Sigmoid colon (tissue), 7 donors: ENCODE measurements around the gene PNRC1. TPM values are rescaled to one million over a fixed set of nuclear protein-coding genes. Genes with fewer than 3 reads are reported as not detected.
A peak's percentile ranks its signal among the peaks of the same experiment; 100 is the strongest.

Experiments
- DNase-seq: peaks from one replicate; pipeline ENCODE4 v3.0.0-alpha.2; 2019
- H3K27ac ChIP-seq, 4 donors: fragments of 200-600 bp; sonication (generic); one replicate each; pipeline ENCODE4 v1.5.1; 2016 to 2019; ENCODE audit warnings: mild to moderate bottlenecking in 1 of 4
- H3K27me3 ChIP-seq, 3 donors: fragments of 200-600 bp; sonication (generic); one replicate each; pipeline ENCODE4 v1.5.1; 2019; ENCODE audit warnings: mild to moderate bottlenecking in 1 of 3
- H3K36me3 ChIP-seq, 4 donors: fragments of 200-600 bp; sonication (generic); one replicate each; pipeline ENCODE4 v1.5.1; 2016 to 2019
- H3K4me1 ChIP-seq, 4 donors: fragments of 200-600 bp; sonication (generic); one replicate each; pipeline ENCODE4 v1.5.1; 2017 to 2019
- H3K4me3 ChIP-seq, 4 donors: fragments of 200-600 bp; sonication (generic); one replicate each; pipeline ENCODE4 v1.5.1; 2017 to 2019; ENCODE audit warnings: mild to moderate bottlenecking in 2 of 4, moderate library complexity in 1 of 4
- H3K9me3 ChIP-seq, 4 donors: fragments of 200-600 bp in 3 of 4; sonication (generic) in 3 of 4; one replicate each; pipeline versions ENCODE4 v1.5.1 to v1.6.1; 2013 to 2019
- EP300 ChIP-seq, 4 donors: sonication (generic); formaldehyde crosslinking; IDR thresholded peaks; one replicate each; pipeline ENCODE4 v1.6.1; 2017; ENCODE audit warnings: antibody characterized with exemption in 4 of 4
- POLR2A ChIP-seq, 2 donors: fragments of 450-650 bp; IDR thresholded peaks; one replicate each; pipeline ENCODE4 v1.6.1; 2016; ENCODE audit warnings: antibody characterized with exemption in 2 of 2, mild to moderate bottlenecking in 2 of 2, moderate library complexity in 2 of 2
- POLR2AphosphoS5 ChIP-seq, 4 donors: sonication (generic); formaldehyde crosslinking; IDR thresholded peaks; one replicate each; pipeline ENCODE4 v1.6.1; 2017; ENCODE audit warnings: antibody characterized with exemption in 4 of 4
- WGBS, 2 donors: extraction: QIAGEN DNeasy Blood & Tissue Kit; methylation state at CpG; one replicate each; pipeline ENCODE4 v1.1.7; 2013; 5-methylcytosine and 5-hydroxymethylcytosine counted together
- intact Hi-C: fragments of 100-400 bp; cut with DNase I; formaldehyde crosslinking; loops from one replicate; pipeline ENCODE4 v1.15.1; 2023
- polyA plus RNA-seq, 3 donors: library from polyadenylated mRNA; stranded (reverse); fragments of 200-250 nt; gene quantifications; one replicate each; pipeline ENCODE4 v1.2.3, GENCODE V29; 2013
- total RNA-seq, 4 donors: library from RNA; depleted of rRNA; stranded (reverse); fragments of >200 nt; gene quantifications; one replicate each; pipeline ENCODE4 v1.1.0, GENCODE V29; 2016
- TF ChIP-seq, protein P1 (sequence below), 4 experiments: fragments of 450-650 bp in 3 of 4; fragments of 200-600 bp in 1 of 4; IDR thresholded peaks; one replicate each; pipeline ENCODE4 v1.5.1; 2016 to 2019; ENCODE audit warnings: antibody characterized with exemption in 4 of 4, mild to moderate bottlenecking in 3 of 4, moderate library complexity in 2 of 4
- donor health status: healthy with polysubstance abuse.
- donor health status: Bipolar disorder and iron deficiency.
- donor health status: healthy.

The PNRC1 gene
- total and polyA plus RNA-seq, 7 donors, result 44.2 to 349 (median 211) TPM

DNA sequence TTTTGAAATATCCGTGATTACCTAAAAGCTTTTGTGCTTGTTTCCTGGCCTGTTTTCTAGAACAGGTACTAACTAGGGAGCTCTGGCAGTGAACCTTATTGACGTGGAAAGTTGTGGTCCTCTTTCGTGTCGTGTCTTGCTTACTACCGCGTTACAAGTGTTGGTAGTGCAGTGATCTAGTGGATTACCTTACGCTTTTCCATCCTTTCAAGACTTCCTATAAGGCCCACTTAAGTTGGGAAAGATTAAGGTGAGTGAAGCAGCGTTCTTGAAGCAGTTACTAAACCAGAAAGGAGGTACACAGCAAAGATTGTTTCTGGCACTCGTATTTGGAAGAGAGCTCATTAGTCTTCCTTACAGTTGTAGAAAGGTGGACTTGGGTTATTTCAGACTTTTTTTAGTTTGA is 1.9 kb downstream of the PNRC1 start:
- intact Hi-C loops, result loop anchor here (2.0 to 5.0 kb wide), 4 partner anchors 34 to 270 kb away; partner anchors contain the start of gene UBE2J1
- H3K27me3 ChIP-seq, result no peaks in the 10 kb centered on the region
- WGBS, 2 donors, result 1% methylated on average over 9 of the region's 9 CpGs

DNA sequence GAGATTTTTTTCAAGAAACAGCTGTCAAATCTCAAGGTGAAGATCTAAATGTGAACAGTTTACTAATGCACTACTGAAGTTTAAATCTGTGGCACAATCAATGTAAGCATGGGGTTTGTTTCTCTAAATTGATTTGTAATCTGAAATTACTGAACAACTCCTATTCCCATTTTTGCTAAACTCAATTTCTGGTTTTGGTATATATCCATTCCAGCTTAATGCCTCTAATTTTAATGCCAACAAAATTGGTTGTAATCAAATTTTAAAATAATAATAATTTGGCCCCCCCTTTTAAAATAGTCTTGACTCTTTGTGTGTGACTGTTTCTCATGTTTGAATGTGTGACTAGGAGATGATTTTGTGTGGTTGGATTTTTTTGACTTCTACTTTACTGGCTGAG is 4.0 kb downstream of the PNRC1 start:
- Histone ChIP-seq H3K4me3 (peak overlapping the region in 1 of 4 donors; percentile 100), H3K36me3 (peaks cover 11 to 30% (median 21%) of the 10 kb centered on the region in 4 donors), H3K4me1 (peaks cover 0 to 53% (median 38%) of the 10 kb centered on the region in 4 donors), H3K27ac (peak overlapping the region in 3 of 4 donors; percentile 2 to 100 (median 100)), H3K9me3 (no peaks in the 10 kb centered on the region), H3K27me3 (no peaks in the 10 kb centered on the region)
- no peak for DNase-seq
- TF ChIP-seq EP300 (IDR thresholded peaks at IDR 0.05), result no peak
- intact Hi-C loops, result loop anchor here (5.0 kb wide), 2 partner anchors 78 to 268 kb away; partner anchors contain the start of gene UBE2J1

More for the DNA sequence above, 1.9 kb downstream of the PNRC1 start:
- Histone ChIP-seq H3K9me3 (no peaks in the 10 kb centered on the region), H3K4me3 (peak overlapping the region; percentile 100), H3K27ac (peak overlapping the region; percentile 100), H3K36me3 (peaks cover 11 to 30% (median 21%) of the 10 kb centered on the region in 4 donors), H3K4me1 (peaks cover 0 to 51% (median 39%) of the 10 kb centered on the region in 4 donors)
- no peak for DNase-seq
- TF ChIP-seq POLR2A (IDR thresholded peaks at IDR 0.05) (no peak), EP300 (IDR thresholded peaks at IDR 0.05) (no peak), POLR2AphosphoS5 (IDR thresholded peaks at IDR 0.05) (peak in 3 of 4 donors; percentile 0 to 21 (median 15))
- TF ChIP-seq, protein P1, sequence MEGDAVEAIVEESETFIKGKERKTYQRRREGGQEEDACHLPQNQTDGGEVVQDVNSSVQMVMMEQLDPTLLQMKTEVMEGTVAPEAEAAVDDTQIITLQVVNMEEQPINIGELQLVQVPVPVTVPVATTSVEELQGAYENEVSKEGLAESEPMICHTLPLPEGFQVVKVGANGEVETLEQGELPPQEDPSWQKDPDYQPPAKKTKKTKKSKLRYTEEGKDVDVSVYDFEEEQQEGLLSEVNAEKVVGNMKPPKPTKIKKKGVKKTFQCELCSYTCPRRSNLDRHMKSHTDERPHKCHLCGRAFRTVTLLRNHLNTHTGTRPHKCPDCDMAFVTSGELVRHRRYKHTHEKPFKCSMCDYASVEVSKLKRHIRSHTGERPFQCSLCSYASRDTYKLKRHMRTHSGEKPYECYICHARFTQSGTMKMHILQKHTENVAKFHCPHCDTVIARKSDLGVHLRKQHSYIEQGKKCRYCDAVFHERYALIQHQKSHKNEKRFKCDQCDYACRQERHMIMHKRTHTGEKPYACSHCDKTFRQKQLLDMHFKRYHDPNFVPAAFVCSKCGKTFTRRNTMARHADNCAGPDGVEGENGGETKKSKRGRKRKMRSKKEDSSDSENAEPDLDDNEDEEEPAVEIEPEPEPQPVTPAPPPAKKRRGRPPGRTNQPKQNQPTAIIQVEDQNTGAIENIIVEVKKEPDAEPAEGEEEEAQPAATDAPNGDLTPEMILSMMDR (IDR thresholded peaks at IDR 0.05), result no peak

DNA sequence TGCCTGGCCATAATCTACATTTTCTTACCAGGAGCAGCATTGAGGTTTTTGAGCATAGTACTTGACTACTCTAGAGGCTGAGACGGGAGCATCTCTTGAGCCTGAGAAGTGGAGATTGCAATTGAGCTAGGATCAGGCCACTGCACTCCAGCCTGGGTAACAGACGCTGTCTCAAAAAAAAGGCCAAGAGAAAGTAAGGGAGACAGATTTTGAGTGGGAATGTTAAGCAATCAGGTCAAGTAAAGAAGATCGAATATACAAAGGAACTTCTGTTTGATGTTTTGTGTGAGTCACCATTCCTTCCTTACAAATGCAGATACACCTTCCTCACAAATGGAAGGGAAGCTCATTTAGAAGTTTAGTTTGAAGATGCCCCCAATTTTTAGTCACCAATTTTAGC is 4.4 kb downstream of the PNRC1 start:
- peak overlapping the region in 1 of 4 donors; percentile 100 for H3K4me3 ChIP-seq

DNA sequence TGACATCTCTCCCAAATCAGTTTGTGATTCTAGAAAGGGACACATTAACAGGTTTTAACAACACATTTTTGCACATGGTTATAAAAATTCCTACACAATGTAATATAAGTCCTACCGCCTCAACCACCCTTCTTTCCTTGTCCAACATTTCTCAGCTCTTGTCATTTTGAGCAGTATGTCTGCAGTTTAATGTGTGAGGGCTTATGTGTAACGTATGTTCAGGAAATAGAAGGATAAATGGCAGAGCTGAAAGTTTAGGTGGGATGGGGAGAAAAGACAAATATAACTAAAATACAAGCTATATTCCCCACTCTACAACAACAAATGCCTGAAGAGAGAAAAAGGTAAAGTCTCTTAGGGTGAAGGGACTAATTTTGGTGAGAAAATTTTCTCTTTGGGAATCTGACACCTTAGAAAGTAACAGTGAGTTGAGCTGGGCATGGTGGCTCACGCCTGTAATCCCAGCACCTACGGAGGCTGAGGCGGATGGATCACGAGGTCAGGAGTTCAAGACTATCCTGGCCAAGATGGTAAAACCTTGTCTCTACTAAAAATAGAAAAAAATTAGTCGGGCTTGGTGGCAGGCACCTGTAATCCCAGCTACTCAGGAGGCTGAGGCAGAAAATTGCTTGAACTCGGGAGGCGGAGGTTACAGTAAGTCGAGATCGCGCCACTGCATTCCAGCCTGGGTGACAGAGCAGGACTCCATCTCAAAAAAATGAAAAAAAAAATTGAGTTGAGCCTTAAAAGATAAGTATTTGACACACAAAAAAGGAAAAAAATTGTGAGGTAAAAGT is 5.1 kb downstream of the PNRC1 start:
- Histone ChIP-seq H3K9me3 (no peaks in the 10 kb centered on the region), H3K4me1 (peaks cover 0 to 54% (median 38%) of the 10 kb centered on the region in 4 donors), H3K27ac (peak overlapping the region in 2 of 4 donors; percentile 100), H3K4me3 (peak overlapping the region in 1 of 4 donors; percentile 100), H3K27me3 (no peaks in the 10 kb centered on the region), H3K36me3 (peaks cover 11 to 30% (median 21%) of the 10 kb centered on the region in 4 donors)
- DNase-seq, result no peak
- WGBS, 2 donors, result 95 to 96% methylated on average over 12 of the region's 12 CpGs
- intact Hi-C loops, result no loop called here
- TF ChIP-seq POLR2AphosphoS5 (IDR thresholded peaks at IDR 0.05) (peak in 1 of 4 donors; percentile 2), EP300 (IDR thresholded peaks at IDR 0.05) (no peak)

More for the DNA sequence above, 4.4 kb downstream of the PNRC1 start:
- Histone ChIP-seq H3K36me3 (peaks cover 11 to 30% (median 21%) of the 10 kb centered on the region in 4 donors), H3K4me1 (peaks cover 0 to 53% (median 38%) of the 10 kb centered on the region in 4 donors), H3K27ac (peak overlapping the region in 3 of 4 donors; percentile 2 to 100 (median 100)), H3K9me3 (no peaks in the 10 kb centered on the region), H3K27me3 (no peaks in the 10 kb centered on the region)
- DNase-seq, result no peak
- 64 to 74% methylated on average over 3 of the region's 3 CpGs for WGBS, 2 donors
- intact Hi-C loops, result loop anchor here (5.0 kb wide), 2 partner anchors 77 to 267 kb away; partner anchors contain the start of gene UBE2J1
- no peak for TF ChIP-seq POLR2AphosphoS5 (IDR thresholded peaks at IDR 0.05)
- TF ChIP-seq EP300 (IDR thresholded peaks at IDR 0.05), result no peak
- TF ChIP-seq, protein P1 (IDR thresholded peaks at IDR 0.05), result no peak
- TF ChIP-seq POLR2A (IDR thresholded peaks at IDR 0.05), result no peak

DNA sequence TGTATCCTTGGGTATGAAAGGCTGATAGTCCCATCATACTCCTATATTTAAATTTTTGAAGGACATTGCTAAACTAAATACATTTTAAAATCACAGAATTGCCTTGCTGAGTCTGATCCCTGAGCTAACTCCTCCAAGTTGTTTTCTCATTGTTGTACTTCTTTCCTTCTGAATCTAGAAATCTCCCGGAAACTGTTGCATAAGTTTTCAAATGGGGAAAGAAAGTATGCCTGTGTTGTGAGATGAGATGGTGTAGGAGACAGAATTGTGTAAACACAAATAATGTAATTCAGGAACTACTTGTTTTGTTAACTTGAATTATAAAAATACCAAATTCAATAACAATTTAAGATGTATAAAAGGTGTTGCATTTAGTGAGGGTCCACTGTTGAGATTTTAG is 7.3 kb downstream of the PNRC1 start:
- peaks cover 11 to 30% (median 21%) of the 10 kb centered on the region in 4 donors for H3K36me3 ChIP-seq
- no peaks in the 10 kb centered on the region for H3K9me3 ChIP-seq
- no peak for DNase-seq
- peaks cover 0 to 52% (median 37%) of the 10 kb centered on the region in 4 donors for H3K4me1 ChIP-seq
- intact Hi-C loops, result no loop called here
- H3K4me3 ChIP-seq, result no peak overlapping the region
- no peak overlapping the region for H3K27ac ChIP-seq
- TF ChIP-seq POLR2AphosphoS5 (IDR thresholded peaks at IDR 0.05) (no peak), EP300 (IDR thresholded peaks at IDR 0.05) (no peak)
- TF ChIP-seq, protein P1 (IDR thresholded peaks at IDR 0.05), result no peak
- WGBS, 2 donors, result 81 to 82% methylated on average over 1 of the region's 1 CpG
- H3K27me3 ChIP-seq, result no peaks in the 10 kb centered on the region
